ENCODE results near the gene RPL23. TPM values are rescaled to one million over a fixed set of nuclear protein-coding genes. Genes with fewer than 3 reads are reported as not detected.

RPL23 gene
- polyA plus RNA-seq, 1 donor from 2014 or later, result 1,333 TPM

DNA sequence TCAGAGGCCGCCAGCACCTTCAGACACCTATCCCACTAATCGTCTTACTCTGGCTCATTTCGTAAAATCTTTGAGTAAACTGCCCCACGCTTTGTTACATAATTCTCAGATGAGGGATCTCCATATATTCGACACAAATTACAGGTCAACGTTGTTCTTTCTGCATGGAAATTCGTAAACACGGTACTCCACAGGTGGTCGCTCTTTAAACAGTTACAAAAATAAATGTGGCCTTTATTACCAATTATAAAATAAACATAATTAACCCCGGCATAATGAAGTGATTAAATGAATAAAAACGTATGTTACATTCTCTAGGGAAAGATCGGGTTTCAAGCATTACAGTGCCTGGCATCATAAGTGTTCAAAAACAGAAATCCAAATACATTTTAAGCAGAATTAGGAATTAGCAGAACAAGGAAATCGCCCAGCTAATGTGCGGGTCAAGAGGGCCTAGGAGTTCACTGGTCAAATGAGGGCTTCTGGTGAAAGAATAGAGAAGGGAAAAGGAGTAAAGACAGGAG, 53.2 kb downstream of the RPL23 start:
- no peaks in the 10 kb centered on the region for H3K9me2 ChIP-seq (ENCODE audit: insufficient read depth, low read length)
- H3K79me2 ChIP-seq (replicated peaks; ENCODE audit: insufficient read depth, low read length), result peaks cover 35% of the 10 kb centered on the region
- no peaks in the 10 kb centered on the region for H3K36me3 ChIP-seq (ENCODE audit: insufficient read depth, low read length)
- H3F3A ChIP-seq (ENCODE audit: insufficient read depth, low read length, poor library complexity, severe bottlenecking), result peaks cover 6% of the 10 kb centered on the region
- no peak overlapping the region for H3K4me2 ChIP-seq (ENCODE audit: low read length)
- no peaks in the 10 kb centered on the region for H4K20me1 ChIP-seq (ENCODE audit: insufficient read depth)
- H2AFZ ChIP-seq (ENCODE audit: low read depth, low read length), result peak overlapping the region; percentile 51
- no peaks in the 10 kb centered on the region for H3K27me3 ChIP-seq (ENCODE audit: insufficient read depth, low read depth, low read length)
- TF ChIP-seq RAD21 (conservative IDR thresholded peaks at IDR 0.05), result no peak
- TF ChIP-seq, protein P1, sequence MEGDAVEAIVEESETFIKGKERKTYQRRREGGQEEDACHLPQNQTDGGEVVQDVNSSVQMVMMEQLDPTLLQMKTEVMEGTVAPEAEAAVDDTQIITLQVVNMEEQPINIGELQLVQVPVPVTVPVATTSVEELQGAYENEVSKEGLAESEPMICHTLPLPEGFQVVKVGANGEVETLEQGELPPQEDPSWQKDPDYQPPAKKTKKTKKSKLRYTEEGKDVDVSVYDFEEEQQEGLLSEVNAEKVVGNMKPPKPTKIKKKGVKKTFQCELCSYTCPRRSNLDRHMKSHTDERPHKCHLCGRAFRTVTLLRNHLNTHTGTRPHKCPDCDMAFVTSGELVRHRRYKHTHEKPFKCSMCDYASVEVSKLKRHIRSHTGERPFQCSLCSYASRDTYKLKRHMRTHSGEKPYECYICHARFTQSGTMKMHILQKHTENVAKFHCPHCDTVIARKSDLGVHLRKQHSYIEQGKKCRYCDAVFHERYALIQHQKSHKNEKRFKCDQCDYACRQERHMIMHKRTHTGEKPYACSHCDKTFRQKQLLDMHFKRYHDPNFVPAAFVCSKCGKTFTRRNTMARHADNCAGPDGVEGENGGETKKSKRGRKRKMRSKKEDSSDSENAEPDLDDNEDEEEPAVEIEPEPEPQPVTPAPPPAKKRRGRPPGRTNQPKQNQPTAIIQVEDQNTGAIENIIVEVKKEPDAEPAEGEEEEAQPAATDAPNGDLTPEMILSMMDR (IDR thresholded peaks at IDR 0.05; ENCODE audit: poor library complexity, severe bottlenecking), result no peak
- TF ChIP-seq MXI1 (conservative IDR thresholded peaks at IDR 0.05; ENCODE audit: poor library complexity, severe bottlenecking), result no peak
- no peak for TF ChIP-seq EP300 (conservative IDR thresholded peaks at IDR 0.05; ENCODE audit: poor library complexity, severe bottlenecking)
- no peak for TF ChIP-seq POLR2AphosphoS5 (IDR thresholded peaks at IDR 0.05)
- TF ChIP-seq, protein P2, sequence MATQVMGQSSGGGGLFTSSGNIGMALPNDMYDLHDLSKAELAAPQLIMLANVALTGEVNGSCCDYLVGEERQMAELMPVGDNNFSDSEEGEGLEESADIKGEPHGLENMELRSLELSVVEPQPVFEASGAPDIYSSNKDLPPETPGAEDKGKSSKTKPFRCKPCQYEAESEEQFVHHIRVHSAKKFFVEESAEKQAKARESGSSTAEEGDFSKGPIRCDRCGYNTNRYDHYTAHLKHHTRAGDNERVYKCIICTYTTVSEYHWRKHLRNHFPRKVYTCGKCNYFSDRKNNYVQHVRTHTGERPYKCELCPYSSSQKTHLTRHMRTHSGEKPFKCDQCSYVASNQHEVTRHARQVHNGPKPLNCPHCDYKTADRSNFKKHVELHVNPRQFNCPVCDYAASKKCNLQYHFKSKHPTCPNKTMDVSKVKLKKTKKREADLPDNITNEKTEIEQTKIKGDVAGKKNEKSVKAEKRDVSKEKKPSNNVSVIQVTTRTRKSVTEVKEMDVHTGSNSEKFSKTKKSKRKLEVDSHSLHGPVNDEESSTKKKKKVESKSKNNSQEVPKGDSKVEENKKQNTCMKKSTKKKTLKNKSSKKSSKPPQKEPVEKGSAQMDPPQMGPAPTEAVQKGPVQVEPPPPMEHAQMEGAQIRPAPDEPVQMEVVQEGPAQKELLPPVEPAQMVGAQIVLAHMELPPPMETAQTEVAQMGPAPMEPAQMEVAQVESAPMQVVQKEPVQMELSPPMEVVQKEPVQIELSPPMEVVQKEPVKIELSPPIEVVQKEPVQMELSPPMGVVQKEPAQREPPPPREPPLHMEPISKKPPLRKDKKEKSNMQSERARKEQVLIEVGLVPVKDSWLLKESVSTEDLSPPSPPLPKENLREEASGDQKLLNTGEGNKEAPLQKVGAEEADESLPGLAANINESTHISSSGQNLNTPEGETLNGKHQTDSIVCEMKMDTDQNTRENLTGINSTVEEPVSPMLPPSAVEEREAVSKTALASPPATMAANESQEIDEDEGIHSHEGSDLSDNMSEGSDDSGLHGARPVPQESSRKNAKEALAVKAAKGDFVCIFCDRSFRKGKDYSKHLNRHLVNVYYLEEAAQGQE (IDR thresholded peaks at IDR 0.05; ENCODE audit: borderline replicate concordance), result no peak
- TF ChIP-seq SMC3 (conservative IDR thresholded peaks at IDR 0.05; ENCODE audit: poor library complexity), result no peak
- TF ChIP-seq TAF1 (IDR thresholded peaks at IDR 0.05; ENCODE audit: low read depth), result no peak
- no peak for TF ChIP-seq EZH2 (IDR thresholded peaks at IDR 0.05; ENCODE audit: borderline replicate concordance, insufficient read depth, low read length, poor library complexity, severe bottlenecking)
- H3K27ac ChIP-seq (ENCODE audit: low read length), result peak overlapping the region; percentile 86
- no peaks in the 10 kb centered on the region for H3K9me3 ChIP-seq (ENCODE audit: low read length)
- H3K4me3 ChIP-seq (ENCODE audit: low read length), result peak overlapping the region; percentile 100
- peak overlapping the region; percentile 94 for H3K9ac ChIP-seq (ENCODE audit: low read length)

DNA sequence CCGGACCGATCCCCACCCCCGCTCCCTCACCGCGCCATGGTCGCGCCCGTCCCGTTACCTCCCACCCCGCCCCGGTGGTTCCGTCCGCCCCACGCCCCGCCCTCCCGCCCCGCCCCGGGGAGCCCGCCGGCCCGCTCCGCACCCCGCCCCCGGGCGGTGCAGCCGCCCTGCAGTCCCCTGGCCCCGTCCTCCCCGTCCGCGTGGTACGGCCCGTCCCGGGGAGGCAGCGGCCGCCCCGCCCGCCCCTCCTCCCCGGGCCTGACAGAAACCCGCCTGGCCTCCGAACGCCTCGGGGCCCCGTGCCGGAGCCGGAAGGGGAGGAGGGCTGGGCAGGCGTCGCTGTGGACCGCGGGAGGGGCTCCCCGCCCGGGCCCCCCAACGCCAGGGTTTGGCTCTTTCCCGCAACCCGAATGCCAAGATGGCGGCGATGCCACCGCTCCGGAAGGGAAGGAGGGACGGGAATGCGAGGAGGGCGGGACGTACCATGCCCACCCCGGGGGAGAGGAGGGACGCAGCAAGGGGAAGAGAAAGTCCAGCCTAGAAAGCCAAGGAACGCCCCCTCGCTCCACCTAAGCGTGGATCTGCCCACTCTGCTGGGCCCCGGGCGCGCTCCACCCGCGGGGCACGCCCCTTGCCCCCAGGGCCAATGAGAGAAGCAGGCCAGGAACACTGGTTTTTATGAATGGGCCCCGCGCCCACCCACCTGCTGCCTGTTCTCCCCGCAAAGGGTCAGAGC, 53.9 kb downstream of the RPL23 start, which contains the start of gene PIP4K2B:
Gene PIP4K2B (minus strand): TSS at position 56 of the 736 bp plus-strand sequence. CDS start 132 bp downstream, outside the sequence.
- Histone ChIP-seq H2AFZ (ENCODE audit: low read depth, low read length) (peak within 1 kb of the TSS; percentile 56), H3K4me2 (ENCODE audit: low read length) (peak within 1 kb of the TSS; percentile 94), H3K79me2 (replicated peaks; ENCODE audit: insufficient read depth, low read length) (peaks cover 40% of the 10 kb centered on the region), H4K20me1 (ENCODE audit: insufficient read depth) (no peaks in the 10 kb centered on the region), H3K9me2 (ENCODE audit: insufficient read depth, low read length) (no peaks in the 10 kb centered on the region), H3K9ac (ENCODE audit: low read length) (peak within 1 kb of the TSS; percentile 94), H3K4me3 (ENCODE audit: low read length) (peak within 1 kb of the TSS; percentile 100), H3K27ac (ENCODE audit: low read length) (peak within 1 kb of the TSS; percentile 89), H3F3A (ENCODE audit: insufficient read depth, low read length, poor library complexity, severe bottlenecking) (peaks cover 6% of the 10 kb centered on the region), H3K27me3 (ENCODE audit: insufficient read depth, low read depth, low read length) (no peaks in the 10 kb centered on the region), H3K9me3 (ENCODE audit: low read length) (no peaks in the 10 kb centered on the region), H3K36me3 (ENCODE audit: insufficient read depth, low read length) (no peaks in the 10 kb centered on the region)
- TF ChIP-seq, protein P1 (IDR thresholded peaks at IDR 0.05; ENCODE audit: poor library complexity, severe bottlenecking), result no peak
- TF ChIP-seq POLR2AphosphoS5 (IDR thresholded peaks at IDR 0.05) (peak; percentile 76), MXI1 (conservative IDR thresholded peaks at IDR 0.05; ENCODE audit: poor library complexity, severe bottlenecking) (no peak), EZH2 (IDR thresholded peaks at IDR 0.05; ENCODE audit: borderline replicate concordance, insufficient read depth, low read length, poor library complexity, severe bottlenecking) (no peak), TAF1 (IDR thresholded peaks at IDR 0.05; ENCODE audit: low read depth) (peak; percentile 39), SMC3 (conservative IDR thresholded peaks at IDR 0.05; ENCODE audit: poor library complexity) (peak; percentile 13), RAD21 (conservative IDR thresholded peaks at IDR 0.05) (no peak), EP300 (conservative IDR thresholded peaks at IDR 0.05; ENCODE audit: poor library complexity, severe bottlenecking) (peak; percentile 58)
- TF ChIP-seq, protein P2 (IDR thresholded peaks at IDR 0.05; ENCODE audit: borderline replicate concordance), result peak; percentile 73

Measured in neural cell (in vitro differentiated cells).